HCT116 (cell line): ENCODE measurements around the gene THSD4. TPM values are rescaled to one million over a fixed set of nuclear protein-coding genes. Genes with fewer than 3 reads are reported as not detected.
"Not testable (repeated sequence)": the region's sequence is repeated elsewhere in the genome, so short reads cannot be mapped to it uniquely, and the experiment has no call there.

Experiments
- ATAC-seq: fragments of 200-7000 bp; cut with Tn5 transposase; 2 replicates; pipeline ENCODE4 v1.9.1; 2020; ENCODE audit warnings: mild to moderate bottlenecking, moderate library complexity
- BruUV-seq: library from RNA; stranded (reverse); fragments of 400-500 nt; replicated peaks from 2 replicates; lab custom pipeline; 2021; lab: Mats Ljungman, UMichigan
- CTCF ChIA-PET: fragments of 300-600 bp; sonication (Branson Sonifier 250); formaldehyde crosslinking; loops from one replicate; lab custom pipeline; 2021; ENCODE audit warnings: antibody characterized with exemption; lab: Charles Lee
- POLR2A ChIA-PET: fragments of 300-600, 350-600 bp; sonication (Branson Sonifier 250); formaldehyde crosslinking; loops from one replicate; lab custom pipeline; 2021; ENCODE audit warnings: antibody characterized with exemption; lab: Charles Lee
- RAD21 ChIA-PET, 2 experiments: fragments of 300-600 bp; sonication (Branson Sonifier 250); formaldehyde crosslinking; loops; one replicate each; lab custom pipeline; 2023; ENCODE audit warnings: low total read pairs in 2 of 2; ENCODE audit not compliant: uncharacterized antibody in 2 of 2, unreplicated experiment in 2 of 2, low non-redundant PET in 1 of 2; lab: Charles Lee
- DNase-seq: peaks from one replicate; pipeline ENCODE4 v3.0.0-alpha.2; 2010; ENCODE audit warnings: low read depth, low spot score
- H2AFZ ChIP-seq: fragments of 200-600 bp; shearing (Covaris generic), sonication (generic); 2 replicates; pipeline ENCODE4 v1.6.1; 2017; ENCODE audit warnings: low read depth, mixed run types, mixed read lengths, antibody characterized with exemption, low read length; ENCODE audit not compliant: poor library complexity, severe bottlenecking
- H3K27ac ChIP-seq: 2 replicates; pipeline ENCODE4 v1.5.1; 2012; ENCODE audit warnings: low read depth, low read length
- H3K27me3 ChIP-seq: fragments of 200-600 bp; sonication (generic); 2 replicates; pipeline ENCODE4 v1.6.1; 2016; ENCODE audit warnings: mixed run types, low read length, mixed read lengths; ENCODE audit not compliant: insufficient read depth
- H3K36me3 ChIP-seq, 2 experiments: fragments of 200-500 bp in 1 of 2; fragments of 200-600 bp in 1 of 2; sonication (Bioruptor generic) in 1 of 2; sonication (generic) in 1 of 2; 2 replicates each; pipeline versions ENCODE4 v1.5.1 to v1.6.1; 2014 to 2016; ENCODE audit warnings: low read length in 2 of 2, inconsistent platforms in 1 of 2, mixed read lengths in 1 of 2, mixed run types in 1 of 2; ENCODE audit not compliant: insufficient read depth in 2 of 2, control insufficient read depth in 1 of 2
- H3K4me1 ChIP-seq, 2 experiments: fragments of 200-600 bp in 1 of 2; sonication (generic) in 1 of 2; 2 replicates each; pipeline versions ENCODE4 v1.5.1 to v1.6.1; 2012 to 2017; ENCODE audit warnings: low read length in 2 of 2, inconsistent platforms in 1 of 2, mild to moderate bottlenecking in 1 of 2, mixed read lengths in 1 of 2, mixed run types in 1 of 2, moderate library complexity in 1 of 2; ENCODE audit not compliant: insufficient read depth in 2 of 2, control insufficient read depth in 1 of 2
- H3K4me2 ChIP-seq: fragments of 200-600 bp; sonication (generic); 2 replicates; pipeline ENCODE4 v1.6.1; 2017; ENCODE audit warnings: mixed run types, low read length, mixed read lengths
- H3K4me3 ChIP-seq, 2 experiments: fragments of 200-600 bp in 1 of 2; sonication (generic) in 1 of 2; replicated peaks in 1 of 2; 2 replicates each; pipeline ENCODE4 v1.5.1; 2011 to 2016; ENCODE audit warnings: low read length in 2 of 2, control low read depth in 1 of 2, low read depth in 1 of 2, mild to moderate bottlenecking in 1 of 2, mixed read lengths in 1 of 2, mixed run types in 1 of 2
- H3K79me2 ChIP-seq: fragments of 200-600 bp; sonication (generic); 2 replicates; pipeline ENCODE4 v1.6.1; 2017; ENCODE audit warnings: mild to moderate bottlenecking, mixed run types, low read length, moderate library complexity, mixed read lengths; ENCODE audit not compliant: insufficient read depth
- H3K9ac ChIP-seq: fragments of 200-600 bp; sonication (generic); 2 replicates; pipeline ENCODE4 v1.6.1; 2016; ENCODE audit warnings: low read length, mixed read lengths
- H3K9me2 ChIP-seq: fragments of 200-600 bp; sonication (generic), shearing (Covaris generic); 2 replicates; pipeline ENCODE4 v1.6.1; 2017; ENCODE audit warnings: mixed run types, mild to moderate bottlenecking, moderate library complexity; ENCODE audit not compliant: insufficient read depth
- H3K9me3 ChIP-seq, 2 experiments: fragments of 200-500 bp in 1 of 2; fragments of 200-600 bp in 1 of 2; sonication (Bioruptor generic) in 1 of 2; sonication (generic) in 1 of 2; 2 replicates each; pipeline ENCODE4 v1.6.1; 2014 to 2017; ENCODE audit warnings: low read length in 2 of 2, mixed read lengths in 2 of 2, inconsistent platforms in 1 of 2, low read depth in 1 of 2, mild to moderate bottlenecking in 1 of 2, mixed run types in 1 of 2, moderate library complexity in 1 of 2; ENCODE audit not compliant: control insufficient read depth in 1 of 2, insufficient read depth in 1 of 2
- H4K20me1 ChIP-seq: fragments of 200-600 bp; sonication (generic), shearing (Covaris generic); 2 replicates; pipeline ENCODE4 v1.6.1; 2017; ENCODE audit warnings: mixed run types, mild to moderate bottlenecking, moderate library complexity; ENCODE audit not compliant: insufficient read depth
- CBX3 ChIP-seq: IDR thresholded peaks from 2 replicates; pipeline ENCODE4 v1.6.1; 2012; ENCODE audit warnings: low read depth
- CTCF ChIP-seq, 3 experiments: fragments of 200-600 bp in 1 of 3; sonication (generic) in 1 of 3; IDR thresholded peaks in 2 of 3; conservative IDR thresholded peaks in 1 of 3; 2 replicates each; pipeline ENCODE4 v1.5.1; 2012 to 2017; ENCODE audit warnings: low read depth in 2 of 3, low read length in 2 of 3, antibody characterized with exemption in 1 of 3, borderline replicate concordance in 1 of 3, control low read depth in 1 of 3, mild to moderate bottlenecking in 1 of 3, mixed read lengths in 1 of 3, mixed run types in 1 of 3, moderate library complexity in 1 of 3; ENCODE audit not compliant: insufficient read depth in 1 of 3
- EZH2phosphoT487 ChIP-seq: fragments of 200-600 bp; IDR thresholded peaks from 2 replicates; pipeline ENCODE4 v1.6.1; 2018; ENCODE audit warnings: antibody characterized with exemption, borderline replicate concordance
- JUND ChIP-seq: IDR thresholded peaks from 2 replicates; pipeline ENCODE4 v1.6.1; 2012
- RAD21 ChIP-seq: IDR thresholded peaks from 2 replicates; pipeline ENCODE4 v1.6.1; 2012; ENCODE audit warnings: low read depth, mild to moderate bottlenecking
- SIN3A ChIP-seq: IDR thresholded peaks from 2 replicates; pipeline ENCODE4 v1.6.1; 2012; ENCODE audit warnings: low read depth
- SP1 ChIP-seq: IDR thresholded peaks from 2 replicates; pipeline ENCODE4 v1.6.1; 2012; ENCODE audit warnings: low read depth
- SRF ChIP-seq: IDR thresholded peaks from 2 replicates; pipeline ENCODE4 v1.6.1; 2012; ENCODE audit warnings: low read depth
- ZNF274 ChIP-seq: fragments of 200-500 bp; sonication (Bioruptor generic); IDR thresholded peaks from 2 replicates; pipeline ENCODE4 v1.6.1; 2014; ENCODE audit warnings: mild to moderate bottlenecking, low read depth, low read length, inconsistent platforms
- intact Hi-C: fragments of 100-400 bp; cut with micrococcal nuclease; formaldehyde crosslinking; loops from 2 replicates; pipeline ENCODE4 v1.10.0; 2022
- total RNA-seq: library from RNA; stranded (reverse); gene quantifications from one replicate; pipeline ENCODE4 v1.2.1, GENCODE V29; 2021; ENCODE audit not compliant: unreplicated experiment

Gene THSD4
- total RNA-seq, 1 experiment from 2014 or later: 30.5 TPM

DNA sequence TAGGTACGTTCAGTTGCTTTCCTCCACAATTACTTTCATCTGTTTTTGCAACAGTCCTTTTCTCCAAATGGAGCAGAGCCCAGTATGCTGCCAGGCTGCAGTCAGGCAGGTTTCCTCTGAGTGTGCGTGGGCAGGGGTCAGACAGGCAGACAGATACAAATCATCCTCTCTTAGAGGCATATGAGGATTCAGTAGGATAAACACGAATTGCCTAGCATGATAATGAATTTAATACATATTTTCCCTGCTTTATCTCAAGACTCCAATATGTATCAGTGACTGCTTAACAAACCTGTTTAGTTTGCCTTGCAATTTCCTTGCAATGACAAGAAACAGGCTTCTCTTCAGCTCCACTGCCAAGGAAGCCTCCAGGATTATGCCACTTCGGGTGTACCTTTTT lies 554.4 kb downstream of the THSD4 start:
- H3K36me3 ChIP-seq: no peaks in the 10 kb centered on the region
- H3K79me2 ChIP-seq: no peaks in the 10 kb centered on the region
- H2AFZ ChIP-seq: no peak overlapping the region
- no peaks in the 10 kb centered on the region for H4K20me1 ChIP-seq
- ATAC-seq (no peak), DNase-seq (no peak)
- intact Hi-C loops: no loop called here
- TF ChIP-seq SRF (no peak), RAD21 (no peak), CTCF (IDR thresholded peaks at IDR 0.05 in 2 of 3, conservative IDR thresholded peaks at IDR 0.05 in 1 of 3; ENCODE audit: borderline replicate concordance in 1 of 3, insufficient read depth in 1 of 3, low read depth in 2 of 3, low read length in 2 of 3) (no peak), SP1 (no peak), EZH2phosphoT487 (no peak), ZNF274 (no peak), SIN3A (no peak), CBX3 (no peak), JUND (no peak)
- H3K4me2 ChIP-seq: no peak overlapping the region
- H3K9ac ChIP-seq: no peak overlapping the region
- ChIA-PET RAD21 (no interaction called here), POLR2A (no interaction called here), CTCF (no interaction called here)
- H3K9me3 ChIP-seq: no peaks in the 10 kb centered on the region
- H3K27me3 ChIP-seq: no peaks in the 10 kb centered on the region
- no TSS peak for BruUV-seq
- no peak overlapping the region for H3K27ac ChIP-seq
- H3K4me1 ChIP-seq: no peaks in the 10 kb centered on the region
- no peaks in the 10 kb centered on the region; the same call in 1 of the 2 replicates for H3K9me2 ChIP-seq
- H3K4me3 ChIP-seq: no peak overlapping the region

DNA sequence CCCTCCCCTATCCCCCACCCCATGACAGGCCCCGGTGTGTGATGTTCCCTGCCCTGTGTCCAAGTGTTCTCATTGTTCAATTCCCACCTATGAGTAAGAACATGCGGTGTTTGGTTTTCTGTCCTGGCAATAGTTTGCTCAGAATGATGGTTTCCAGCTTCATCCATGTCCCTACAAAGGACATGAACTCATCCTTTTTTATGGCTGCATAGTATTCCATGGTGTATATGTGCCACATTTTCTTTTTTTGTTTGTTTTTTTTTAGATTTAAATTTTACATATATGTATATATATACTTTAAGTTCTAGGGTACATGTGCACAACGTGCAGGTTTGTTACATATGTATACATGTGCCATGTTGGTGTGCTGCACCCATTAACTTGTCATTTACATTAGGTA lies 555.0 kb downstream of the THSD4 start:
- POLR2A ChIA-PET, H3K27me3 ChIP-seq, CTCF ChIA-PET, H2AFZ ChIP-seq, H3K27ac ChIP-seq, H3K36me3 ChIP-seq, intact Hi-C loops, DNase-seq, H3K4me2 ChIP-seq, H3K4me1 ChIP-seq, H4K20me1 ChIP-seq, BruUV-seq, RAD21 ChIA-PET, H3K9me3 ChIP-seq, ATAC-seq, H3K79me2 ChIP-seq, H3K9me2 ChIP-seq, H3K9ac ChIP-seq, H3K4me3 ChIP-seq: not testable (repeated sequence)
